Esophagus (tissue), 2 donors: ENCODE results near the gene CSRNP3. TPM values are rescaled to one million over a fixed set of nuclear protein-coding genes. Genes with fewer than 3 reads are reported as not detected.

Experiments
- H3K27ac ChIP-seq, 2 donors: one replicate each; pipeline ENCODE4 v1.5.1; 2013; ENCODE audit warnings: low read depth in 2 of 2, mild to moderate bottlenecking in 2 of 2, inconsistent platforms in 1 of 2, low read length in 1 of 2, moderate library complexity in 1 of 2
- H3K27me3 ChIP-seq, 2 donors: one replicate each; pipeline ENCODE4 v1.6.1; 2013; ENCODE audit warnings: low read length in 2 of 2, control low read depth in 1 of 2, mild to moderate bottlenecking in 1 of 2; ENCODE audit not compliant: insufficient read depth in 2 of 2, control insufficient read depth in 1 of 2
- H3K36me3 ChIP-seq, 2 donors: one replicate each; pipeline ENCODE4 v1.6.1; 2013; ENCODE audit warnings: low read length in 1 of 2; ENCODE audit not compliant: control insufficient read depth in 2 of 2, insufficient read depth in 2 of 2
- H3K4me1 ChIP-seq, 2 donors: one replicate each; pipeline ENCODE4 v1.6.1; 2013; ENCODE audit warnings: low read length in 1 of 2; ENCODE audit not compliant: control insufficient read depth in 2 of 2, insufficient read depth in 2 of 2
- H3K4me3 ChIP-seq, 2 donors: one replicate each; pipeline ENCODE4 v1.5.1; 2013; ENCODE audit warnings: low read length in 2 of 2, mild to moderate bottlenecking in 2 of 2, low read depth in 1 of 2, moderate library complexity in 1 of 2
- H3K9me3 ChIP-seq, 2 donors: one replicate each; pipeline ENCODE4 v1.6.1; 2013; ENCODE audit warnings: mild to moderate bottlenecking in 2 of 2, low read depth in 1 of 2, low read length in 1 of 2, moderate library complexity in 1 of 2; ENCODE audit not compliant: control insufficient read depth in 2 of 2, insufficient read depth in 1 of 2
- WGBS, 2 donors: extraction: QIAGEN DNeasy Blood & Tissue Kit; methylation state at CpG; one replicate each; pipeline ENCODE4 v1.1.7; 2013; 5-methylcytosine and 5-hydroxymethylcytosine counted together
- polyA plus RNA-seq, 2 donors: library from polyadenylated mRNA; stranded (reverse); fragments of 200-250 nt; gene quantifications; one replicate each; pipeline ENCODE4 v1.2.3, GENCODE V29; 2013
- donor health status: healthy with polysubstance abuse.
- donor health status: Bipolar disorder and iron deficiency.

The CSRNP3 gene
- polyA plus RNA-seq, 2 donors = 0.38 to 0.55 TPM

DNA sequence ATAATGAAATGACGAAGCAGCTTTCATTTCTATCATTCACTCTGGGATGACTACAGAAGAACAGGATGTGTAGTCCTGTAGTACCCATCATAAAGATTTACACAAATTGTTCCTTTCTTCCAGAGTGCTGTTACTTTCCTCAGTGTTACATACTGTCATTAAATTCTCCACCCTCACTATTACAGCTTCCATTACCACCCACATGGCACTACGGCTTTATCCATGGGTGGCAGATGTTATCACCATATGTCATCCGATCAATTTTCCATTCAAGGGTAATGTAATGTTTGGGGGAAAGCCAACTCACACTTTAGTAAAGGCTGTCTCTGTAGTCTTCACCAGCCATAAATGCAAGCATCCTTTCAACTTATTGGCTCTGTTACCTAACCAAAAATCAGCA lies 7.1 kb upstream of the CSRNP3 start:
- Histone ChIP-seq H3K9me3 (no peaks in the 10 kb centered on the region), H3K27me3 (no peaks in the 10 kb centered on the region), H3K4me1 (no peaks in the 10 kb centered on the region), H3K27ac (no peak overlapping the region), H3K4me3 (no peak overlapping the region), H3K36me3 (no peaks in the 10 kb centered on the region)
- 87 to 92% methylated on average over 3 of the region's 3 CpGs for WGBS, 2 donors

DNA sequence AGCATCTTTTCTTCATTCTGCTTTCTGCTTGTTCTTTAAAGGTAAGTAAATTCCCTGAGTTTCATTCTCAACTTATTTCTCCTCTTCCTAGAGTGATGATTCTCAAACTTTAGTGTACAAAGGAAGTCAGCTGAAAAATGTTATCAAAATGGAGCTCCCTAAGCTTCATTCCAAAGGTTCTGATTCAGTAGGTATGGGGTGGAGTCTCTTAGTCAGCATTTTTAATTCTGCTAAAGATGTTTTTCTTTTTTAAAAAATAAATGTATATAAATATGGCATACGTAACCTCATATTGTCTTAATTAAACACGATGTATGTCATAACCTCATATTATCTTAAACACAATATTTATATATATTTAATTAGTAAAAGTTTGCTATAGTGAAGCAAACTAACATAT lies 3.1 kb upstream of the CSRNP3 start:
- Histone ChIP-seq H3K4me3 (no peak overlapping the region), H3K4me1 (no peaks in the 10 kb centered on the region), H3K9me3 (no peaks in the 10 kb centered on the region), H3K36me3 (no peaks in the 10 kb centered on the region), H3K27me3 (no peaks in the 10 kb centered on the region), H3K27ac (no peak overlapping the region)
- 93 to 94% methylated on average over 2 of the region's 2 CpGs for WGBS, 2 donors

DNA sequence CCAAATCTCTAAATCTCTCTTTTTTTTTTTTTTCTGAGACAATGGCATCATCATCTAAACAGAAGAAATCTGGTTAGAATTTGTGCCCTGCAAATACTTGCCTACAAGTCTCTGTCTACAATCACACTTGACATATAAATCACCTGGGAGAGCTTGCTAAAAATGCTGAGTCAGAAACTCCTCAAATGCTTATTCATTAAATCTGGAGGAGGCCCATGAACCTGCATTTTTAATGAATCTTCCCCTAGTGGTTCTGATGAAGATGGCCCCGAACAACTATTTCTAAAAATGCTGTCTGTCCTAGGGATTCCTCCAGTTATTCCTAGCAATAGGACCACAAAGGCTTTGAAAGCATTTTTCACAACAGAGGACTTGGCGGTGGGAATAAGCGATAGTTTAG lies 1.6 kb upstream of the CSRNP3 start:
- WGBS, 2 donors = 95% methylated on average over 3 of the region's 3 CpGs
- no peaks in the 10 kb centered on the region for H3K9me3 ChIP-seq
- H3K36me3 ChIP-seq = no peaks in the 10 kb centered on the region
- no peak overlapping the region for H3K27ac ChIP-seq
- no peaks in the 10 kb centered on the region for H3K27me3 ChIP-seq
- no peaks in the 10 kb centered on the region for H3K4me1 ChIP-seq
- no peak overlapping the region for H3K4me3 ChIP-seq

DNA sequence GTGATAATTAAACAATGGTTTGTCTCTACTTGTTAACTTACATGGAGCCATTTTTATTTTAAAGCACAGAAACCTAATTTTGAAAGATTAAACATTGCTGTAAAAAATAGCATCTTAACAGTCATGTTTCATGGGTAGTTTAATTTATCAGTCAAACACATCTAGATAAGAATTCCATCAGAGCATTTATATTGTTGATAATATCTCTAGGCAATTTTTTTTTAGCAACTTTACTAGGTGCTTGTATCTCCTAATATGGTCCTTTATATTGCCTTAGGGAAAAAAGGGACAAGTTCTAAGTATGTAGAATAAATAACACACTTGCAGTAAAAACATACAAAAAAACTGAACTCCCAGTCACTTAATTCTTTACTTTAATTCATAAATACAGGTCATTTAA lies 863 bp downstream of the CSRNP3 start:
- Histone ChIP-seq H3K9me3 (no peaks in the 10 kb centered on the region), H3K36me3 (no peaks in the 10 kb centered on the region), H3K27me3 (no peaks in the 10 kb centered on the region), H3K4me1 (no peaks in the 10 kb centered on the region), H3K4me3 (no peak overlapping the region), H3K27ac (no peak overlapping the region)

DNA sequence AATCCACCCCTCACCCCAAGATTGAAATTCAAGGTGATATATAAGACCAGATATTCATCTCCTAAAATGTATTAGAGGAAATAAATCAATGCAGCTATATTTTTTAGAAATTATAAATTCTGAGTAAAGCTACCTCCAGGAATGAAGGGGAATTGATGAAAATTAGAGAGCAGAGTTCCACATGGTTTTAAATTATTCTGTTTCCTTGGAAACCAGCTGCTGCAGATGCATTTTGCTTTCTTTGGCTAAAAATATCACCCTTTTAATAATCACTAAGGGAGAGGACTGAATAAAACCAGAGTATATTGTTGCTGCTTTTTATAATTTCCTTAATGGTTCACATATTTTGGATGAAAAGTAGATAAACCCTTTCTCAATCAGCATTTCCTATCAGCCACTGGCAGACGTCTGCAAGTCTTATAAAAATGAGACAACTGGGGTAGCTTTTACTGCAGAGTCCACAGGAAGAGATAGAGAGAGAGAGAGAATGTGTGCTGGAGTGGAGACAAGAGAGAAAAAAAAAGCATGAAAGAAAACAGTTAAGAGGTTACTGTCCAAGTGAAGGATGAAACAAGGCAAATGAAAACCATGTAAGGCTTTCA lies 2.0 kb downstream of the CSRNP3 start:
- WGBS, 2 donors = 18 to 24% methylated on average over 1 of the region's 1 CpG
- H3K27me3 ChIP-seq = no peaks in the 10 kb centered on the region
- H3K4me3 ChIP-seq = no peak overlapping the region

DNA sequence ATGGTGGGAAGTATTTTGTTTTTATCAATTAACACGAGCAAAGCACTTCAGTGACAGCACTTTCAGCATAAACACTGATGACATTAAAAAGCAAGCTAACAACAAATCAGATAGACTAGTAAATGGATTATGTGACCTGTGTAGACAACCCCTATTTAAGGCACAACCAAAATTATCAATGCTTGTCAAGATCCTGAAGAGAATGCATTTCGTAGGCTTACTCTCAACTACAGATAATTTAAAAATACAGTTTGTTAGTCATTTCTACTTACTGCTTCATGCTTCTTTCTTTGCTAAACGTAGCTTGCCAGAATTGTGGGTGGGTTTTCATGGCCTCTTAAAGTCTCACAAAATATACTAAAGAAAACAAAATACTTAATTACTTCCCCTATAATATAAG lies 3.4 kb downstream of the CSRNP3 start:
- 73 to 75% methylated on average over 3 of the region's 3 CpGs for WGBS, 2 donors
- Histone ChIP-seq H3K36me3 (no peaks in the 10 kb centered on the region), H3K9me3 (no peaks in the 10 kb centered on the region), H3K4me1 (no peaks in the 10 kb centered on the region), H3K27ac (no peak overlapping the region), H3K4me3 (no peak overlapping the region), H3K27me3 (no peaks in the 10 kb centered on the region)

More for the DNA sequence above, 2.0 kb downstream of the CSRNP3 start:
- Histone ChIP-seq H3K9me3 (no peaks in the 10 kb centered on the region), H3K27ac (no peak overlapping the region), H3K4me1 (no peaks in the 10 kb centered on the region), H3K36me3 (no peaks in the 10 kb centered on the region)

DNA sequence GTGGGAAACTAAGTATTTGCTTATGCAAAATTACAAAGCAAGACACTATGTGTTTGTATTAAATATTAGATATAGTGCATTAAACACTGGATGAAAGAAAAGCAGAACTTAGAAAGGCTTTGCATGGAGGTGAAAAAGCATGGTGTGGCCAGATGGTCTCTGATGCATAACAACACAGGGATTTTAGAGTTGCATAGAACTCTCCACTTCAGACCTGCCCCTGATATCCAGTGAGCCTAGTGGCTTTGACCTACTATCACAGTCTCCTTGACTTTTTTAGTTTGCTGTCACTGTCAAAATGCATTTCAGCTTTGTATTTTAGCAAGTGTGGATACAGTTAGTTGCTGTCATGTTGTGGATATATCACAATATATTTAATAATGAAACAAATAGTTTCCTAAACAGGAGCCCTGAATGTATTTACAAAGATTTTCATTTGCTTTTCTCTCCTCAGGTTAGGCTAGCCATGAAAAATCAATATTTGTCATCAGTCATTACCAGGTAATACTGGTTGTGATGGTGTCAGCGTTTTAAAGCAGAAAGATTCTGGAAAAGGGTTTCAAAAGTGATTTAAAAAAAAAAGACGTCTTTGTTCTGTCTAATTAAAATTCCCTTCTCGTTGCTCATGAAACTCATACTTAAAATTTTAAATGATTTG lies 5.2 kb downstream of the CSRNP3 start:
- H3K4me1 ChIP-seq = no peaks in the 10 kb centered on the region

DNA sequence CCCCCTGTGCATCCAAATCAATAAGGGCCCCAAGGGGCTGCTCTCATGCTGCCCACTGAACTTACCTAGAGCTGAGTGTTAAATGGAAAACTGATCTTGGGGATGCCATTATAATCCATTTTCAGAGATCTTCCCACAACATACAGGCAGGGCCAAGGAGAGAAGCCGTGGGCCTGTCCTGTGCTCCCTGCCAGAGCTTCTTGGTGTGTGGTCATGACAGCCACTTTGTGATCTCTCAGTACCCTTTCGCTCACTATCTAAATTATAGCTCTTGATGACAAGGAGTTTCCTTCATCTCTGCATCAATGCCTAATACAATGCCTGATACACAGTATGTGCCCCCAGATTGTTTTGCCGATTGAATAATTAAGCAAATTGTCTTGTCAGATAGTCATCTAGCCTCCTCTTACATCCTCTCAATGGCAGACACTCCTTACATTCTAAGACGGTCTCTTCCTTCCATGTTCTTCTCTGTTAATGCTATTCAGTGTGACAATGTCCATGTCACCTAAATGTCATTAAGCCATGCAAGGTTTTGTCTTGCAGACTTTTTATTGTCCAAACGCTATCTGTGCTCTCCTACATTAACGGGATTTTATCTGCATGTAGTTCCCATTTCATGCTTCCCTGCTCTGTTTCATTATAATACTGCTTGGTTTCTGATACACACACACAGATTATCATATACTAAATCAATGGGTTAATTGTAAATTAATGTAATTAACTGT lies 5.9 kb downstream of the CSRNP3 start:
- WGBS, 2 donors = 90 to 91% methylated on average over 6 of the region's 6 CpGs
- Histone ChIP-seq H3K36me3 (no peaks in the 10 kb centered on the region), H3K27ac (no peak overlapping the region), H3K4me3 (no peak overlapping the region), H3K27me3 (no peaks in the 10 kb centered on the region), H3K4me1 (no peaks in the 10 kb centered on the region), H3K9me3 (no peaks in the 10 kb centered on the region)

More for the DNA sequence above, 5.2 kb downstream of the CSRNP3 start:
- Histone ChIP-seq H3K36me3 (no peaks in the 10 kb centered on the region), H3K4me3 (no peak overlapping the region), H3K9me3 (no peaks in the 10 kb centered on the region), H3K27ac (no peak overlapping the region), H3K27me3 (no peaks in the 10 kb centered on the region)
- WGBS, 2 donors = 73 to 78% methylated on average over 3 of the region's 3 CpGs

DNA sequence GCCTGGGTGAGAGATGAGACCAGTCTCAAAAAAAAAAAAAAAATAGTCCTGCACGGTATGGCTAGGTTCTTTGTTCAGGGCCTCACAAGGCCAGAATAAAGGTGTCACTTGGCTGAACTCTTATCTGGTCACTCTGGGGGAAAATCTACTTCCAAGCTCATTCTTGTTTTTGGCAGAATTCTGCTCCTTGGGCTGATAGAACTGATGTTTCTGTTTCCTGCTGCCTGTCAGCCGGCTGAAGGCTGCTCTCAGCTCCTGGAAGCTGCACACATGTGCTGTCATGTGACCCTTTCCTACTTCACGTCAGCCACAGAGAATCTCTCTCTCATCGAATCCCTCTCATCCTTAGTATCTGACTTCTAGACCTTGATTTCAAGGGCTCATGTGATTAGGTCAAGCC lies 10.4 kb downstream of the CSRNP3 start:
- H3K9me3 ChIP-seq = peaks cover 0 to 2% of the 10 kb centered on the region in 2 donors
- H3K27me3 ChIP-seq = no peaks in the 10 kb centered on the region
- 66 to 84% methylated on average over 4 of the region's 4 CpGs for WGBS, 2 donors
- H3K4me1 ChIP-seq = no peaks in the 10 kb centered on the region
- H3K4me3 ChIP-seq = no peak overlapping the region
- H3K27ac ChIP-seq = no peak overlapping the region
- H3K36me3 ChIP-seq = no peaks in the 10 kb centered on the region

DNA sequence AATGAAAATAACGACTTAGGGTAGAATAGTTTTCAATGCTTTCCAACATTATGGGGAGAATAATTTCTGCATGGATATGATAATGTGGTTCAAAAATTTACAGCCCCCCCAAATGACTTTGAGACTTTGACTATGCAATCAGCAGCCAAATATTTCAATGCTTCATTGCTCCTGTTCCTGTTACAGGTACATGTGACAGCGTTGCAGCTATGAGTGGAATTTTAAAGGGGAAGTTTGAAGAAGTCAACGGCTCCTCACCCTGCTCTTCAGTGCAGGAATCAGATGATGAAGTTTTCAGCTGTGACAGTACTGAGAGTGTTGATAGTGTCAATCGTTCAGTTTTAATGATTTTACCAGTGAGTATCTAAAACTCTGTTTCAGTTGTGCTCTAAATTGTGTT lies 25.1 kb downstream of the CSRNP3 start:
- Histone ChIP-seq H3K27ac (no peak overlapping the region), H3K4me3 (no peak overlapping the region), H3K9me3 (no peaks in the 10 kb centered on the region), H3K4me1 (no peaks in the 10 kb centered on the region), H3K36me3 (no peaks in the 10 kb centered on the region), H3K27me3 (no peaks in the 10 kb centered on the region)
- WGBS, 2 donors = 76 to 79% methylated on average over 4 of the region's 4 CpGs
